NT2/D1 (cell line): ENCODE results near the gene NR3C1.

Source experiments
- DNase-seq: peaks from one replicate; pipeline ENCODE4 v3.0.0-alpha.2; 2011; ENCODE audit warnings: low read depth, low spot score
- H3K27me3 ChIP-seq: 2 replicates; pipeline ENCODE4 v1.6.0; 2011; ENCODE audit warnings: mild to moderate bottlenecking; ENCODE audit not compliant: insufficient read length, insufficient read depth
- H3K36me3 ChIP-seq: 2 replicates; pipeline ENCODE4 v1.6.1; 2011; ENCODE audit warnings: mild to moderate bottlenecking, low read length, mixed read lengths; ENCODE audit not compliant: insufficient read depth, insufficient read length
- H3K4me1 ChIP-seq: 2 replicates; pipeline ENCODE4 v1.5.1; 2011; ENCODE audit not compliant: insufficient read depth, insufficient read length
- H3K4me3 ChIP-seq: 2 replicates; pipeline ENCODE4 v1.5.1; 2011; ENCODE audit warnings: low read depth; ENCODE audit not compliant: insufficient read length
- H3K9ac ChIP-seq: 2 replicates; pipeline ENCODE4 v1.6.0; 2011; ENCODE audit warnings: low read depth; ENCODE audit not compliant: insufficient read length
- H3K9me3 ChIP-seq: 2 replicates; pipeline ENCODE4 v1.5.1; 2011; ENCODE audit warnings: mild to moderate bottlenecking, low read length; ENCODE audit not compliant: insufficient read depth
- SUZ12 ChIP-seq: IDR thresholded peaks from 2 replicates; pipeline ENCODE4 v1.6.1; 2011; ENCODE audit not compliant: insufficient read length, insufficient read depth; ENCODE audit errors: extremely low read depth
- YY1 ChIP-seq: IDR thresholded peaks from 2 replicates; pipeline ENCODE4 v1.6.1; 2011; ENCODE audit not compliant: insufficient read length, insufficient read depth
- ZNF274 ChIP-seq: IDR thresholded peaks from 2 replicates; pipeline ENCODE4 v1.6.1; 2011; ENCODE audit warnings: mild to moderate bottlenecking, low read depth, low read length

The NR3C1 gene

GRCh38 chr5:143316844-143317631, 86.4 kb downstream of the NR3C1 start:
- no peak for DNase-seq
- H3K4me1 ChIP-seq, result no peaks in the 10 kb centered on the region

GRCh38 chr5:143316337-143316736, 87.1 kb downstream of the NR3C1 start:
- Histone ChIP-seq H3K27me3 (no peaks in the 10 kb centered on the region), H3K4me3 (no peak overlapping the region), H3K4me1 (no peaks in the 10 kb centered on the region), H3K9me3 (no peaks in the 10 kb centered on the region), H3K9ac (no peak overlapping the region), H3K36me3 (peaks cover 4% of the 10 kb centered on the region)
- no peak for DNase-seq
- TF ChIP-seq SUZ12, result no peak
- TF ChIP-seq YY1, result no peak
- no peak for TF ChIP-seq ZNF274

More at GRCh38 chr5:143316844-143317631, 86.4 kb downstream of the NR3C1 start:
- TF ChIP-seq ZNF274, result no peak
- no peak for TF ChIP-seq SUZ12
- no peak for TF ChIP-seq YY1
- H3K9me3 ChIP-seq, result no peaks in the 10 kb centered on the region
- H3K36me3 ChIP-seq, result peaks cover 3% of the 10 kb centered on the region
- no peak overlapping the region for H3K9ac ChIP-seq
- no peaks in the 10 kb centered on the region for H3K27me3 ChIP-seq
- no peak overlapping the region for H3K4me3 ChIP-seq

GRCh38 chr5:143315929-143316328, 87.6 kb downstream of the NR3C1 start:
- Histone ChIP-seq H3K9ac (no peak overlapping the region), H3K36me3 (peaks cover 4% of the 10 kb centered on the region), H3K9me3 (no peaks in the 10 kb centered on the region), H3K4me1 (no peaks in the 10 kb centered on the region), H3K4me3 (no peak overlapping the region), H3K27me3 (no peaks in the 10 kb centered on the region)
- DNase-seq, result no peak
- TF ChIP-seq ZNF274 (no peak), YY1 (no peak), SUZ12 (no peak)

- Histone ChIP-seq H3K9me3 (no peaks in the 10 kb centered on the region), H3K36me3 (peaks cover 4% of the 10 kb centered on the region), H3K4me3 (no peak overlapping the region), H3K4me1 (no peaks in the 10 kb centered on the region), H3K9ac (no peak overlapping the region), H3K27me3 (no peaks in the 10 kb centered on the region)
- TF ChIP-seq ZNF274 (no peak), YY1 (no peak), SUZ12 (no peak)
- no peak for DNase-seq
Observed at GRCh38 chr5:143315214-143315613, 88.3 kb downstream of the NR3C1 start.

GRCh38 chr5:143314659-143315058, 88.8 kb downstream of the NR3C1 start:
- Histone ChIP-seq H3K36me3 (peaks cover 4% of the 10 kb centered on the region), H3K9ac (no peak overlapping the region), H3K4me3 (no peak overlapping the region), H3K9me3 (no peaks in the 10 kb centered on the region), H3K27me3 (no peaks in the 10 kb centered on the region), H3K4me1 (no peaks in the 10 kb centered on the region)
- DNase-seq, result no peak
- TF ChIP-seq ZNF274 (no peak), SUZ12 (no peak), YY1 (no peak)

GRCh38 chr5:143314099-143314498, 89.4 kb downstream of the NR3C1 start:
- H3K4me3 ChIP-seq, result no peak overlapping the region
- H3K4me1 ChIP-seq, result no peaks in the 10 kb centered on the region
- DNase-seq, result no peak
- no peaks in the 10 kb centered on the region for H3K9me3 ChIP-seq
- peaks cover 4% of the 10 kb centered on the region for H3K36me3 ChIP-seq
- TF ChIP-seq SUZ12, result no peak
- TF ChIP-seq YY1, result no peak
- TF ChIP-seq ZNF274, result no peak
- no peaks in the 10 kb centered on the region for H3K27me3 ChIP-seq
- H3K9ac ChIP-seq, result no peak overlapping the region

GRCh38 chr5:143313298-143313852, 90.1 kb downstream of the NR3C1 start:
- H3K27me3 ChIP-seq, result no peaks in the 10 kb centered on the region
- H3K36me3 ChIP-seq, result peaks cover 4% of the 10 kb centered on the region
- no peak for DNase-seq
- TF ChIP-seq ZNF274, result no peak
- no peak for TF ChIP-seq YY1
- TF ChIP-seq SUZ12, result no peak
- H3K9me3 ChIP-seq, result no peaks in the 10 kb centered on the region
- no peaks in the 10 kb centered on the region for H3K4me1 ChIP-seq
- H3K9ac ChIP-seq, result no peak overlapping the region
- H3K4me3 ChIP-seq, result no peak overlapping the region

GRCh38 chr5:143312822-143313221, 90.7 kb downstream of the NR3C1 start:
- H3K9me3 ChIP-seq, result no peaks in the 10 kb centered on the region
- no peak overlapping the region for H3K4me3 ChIP-seq
- no peaks in the 10 kb centered on the region for H3K4me1 ChIP-seq
- H3K36me3 ChIP-seq, result peaks cover 4% of the 10 kb centered on the region
- DNase-seq, result no peak
- TF ChIP-seq ZNF274, result no peak
- TF ChIP-seq YY1, result no peak
- no peak for TF ChIP-seq SUZ12
- H3K27me3 ChIP-seq, result no peaks in the 10 kb centered on the region
- H3K9ac ChIP-seq, result no peak overlapping the region
